HG03439 (cell line): Measurements from ENCODE around the gene FFAR1.

Experiments
- ATAC-seq: cut with Tn5 transposase; IDR thresholded peaks from one replicate; pipeline ENCODE4 v1.9.1; 2021; ENCODE audit warnings: mild to moderate bottlenecking, moderate library complexity; ENCODE audit not compliant: unreplicated experiment

Gene FFAR1

DNA sequence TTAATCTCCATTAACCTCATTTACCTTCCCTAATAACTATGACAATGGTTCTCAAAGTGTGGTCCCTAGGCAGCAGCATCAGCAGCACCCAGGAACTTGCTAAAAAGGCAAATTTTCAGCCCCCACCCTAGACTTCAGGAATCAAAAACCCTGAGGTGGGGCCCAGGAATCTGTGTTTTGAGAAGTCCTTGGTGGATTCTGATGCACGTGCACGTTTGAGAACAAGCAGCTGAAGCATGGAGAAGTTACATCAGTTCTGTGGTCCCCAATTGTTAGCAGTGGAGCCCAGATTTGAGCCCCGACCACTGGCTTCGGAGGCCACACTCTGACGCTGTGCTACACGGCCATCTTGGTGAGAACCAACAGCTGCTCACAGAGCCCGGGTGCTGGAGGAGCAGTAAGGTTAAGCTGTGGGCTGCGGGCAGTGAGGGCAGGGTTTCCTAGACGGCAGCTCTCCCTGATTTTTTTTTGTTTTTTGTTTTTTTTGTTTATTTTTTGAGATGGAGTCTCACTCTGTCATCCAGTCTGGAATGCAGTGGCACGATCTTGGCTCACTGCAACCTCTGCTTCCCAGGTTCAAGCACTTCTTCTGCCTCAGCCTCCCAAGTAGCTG lies 32.7 kb upstream of the FFAR1 start:
- ATAC-seq, result no peak

GRCh38 chr19:35315883-35316282 lies 31.8 kb upstream of the FFAR1 start:
- ATAC-seq, result no peak

- ATAC-seq, result no peak
These were observed 31.1 kb upstream of the FFAR1 start for GRCh38 chr19:35316560-35316959.

DNA sequence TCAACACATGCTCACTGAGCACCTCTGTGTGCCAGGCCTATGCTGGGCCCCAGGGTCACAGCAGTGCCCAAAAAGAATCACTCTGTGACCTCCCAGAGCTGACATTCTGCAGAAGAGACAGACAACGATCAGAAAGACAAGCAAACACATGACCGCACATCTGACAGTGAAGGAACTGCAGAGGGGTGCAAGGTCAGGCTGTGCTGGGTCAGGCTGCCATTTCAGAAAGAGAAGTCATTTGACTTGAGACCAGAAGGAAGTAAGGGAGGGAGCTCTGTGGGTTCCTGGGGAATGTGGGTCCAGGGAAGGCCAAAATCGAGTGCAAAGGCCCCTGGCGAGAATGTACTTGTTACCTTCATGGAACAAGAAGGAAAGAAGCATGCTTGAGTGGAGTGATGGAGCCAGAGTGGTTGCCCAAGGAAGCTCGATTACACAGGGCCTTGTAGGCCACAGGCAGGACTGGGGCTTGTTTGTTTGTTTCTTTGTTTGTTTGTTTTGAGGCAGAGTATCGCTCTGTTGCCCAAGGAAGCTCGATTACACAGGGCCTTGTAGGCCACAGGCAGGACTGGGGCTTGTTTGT lies 30.1 kb upstream of the FFAR1 start:
- no peak for ATAC-seq

GRCh38 chr19:35318679-35319448 lies 28.8 kb upstream of the FFAR1 start:
- no peak for ATAC-seq

DNA sequence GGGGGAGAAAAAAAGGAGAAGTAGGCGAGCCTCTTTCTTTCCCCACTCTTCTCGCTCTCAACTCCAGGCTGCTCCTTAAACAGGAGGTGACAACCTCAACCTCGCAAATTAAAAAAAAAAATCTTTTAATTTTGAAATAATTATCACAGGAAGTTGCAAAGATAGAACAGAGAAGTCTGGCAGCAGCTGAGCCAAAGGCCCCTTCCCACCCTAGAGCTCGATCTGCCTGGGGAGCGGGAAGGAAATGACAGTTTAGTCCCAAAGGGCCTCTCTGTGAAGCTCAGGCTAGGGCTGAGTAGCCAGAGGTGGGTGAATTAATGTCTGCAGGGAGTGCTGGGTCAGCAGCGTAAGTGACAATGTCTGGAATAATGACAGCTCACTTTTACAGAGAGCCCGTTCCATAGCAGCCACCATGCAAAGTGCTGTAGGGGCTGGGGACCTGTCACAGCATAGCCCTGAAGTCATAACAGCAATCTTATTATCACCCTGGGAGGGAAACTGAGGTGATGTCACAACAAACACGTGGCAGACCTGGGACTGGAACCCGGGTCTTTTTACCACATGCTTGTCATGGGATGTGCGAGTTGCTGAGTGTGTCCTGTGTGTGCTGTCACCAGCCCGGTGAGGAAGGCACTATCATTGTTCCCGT lies 27.5 kb upstream of the FFAR1 start:
- no peak for ATAC-seq

- ATAC-seq, result no peak
These were observed 26.4 kb upstream of the FFAR1 start for GRCh38 chr19:35321291-35321690.

DNA sequence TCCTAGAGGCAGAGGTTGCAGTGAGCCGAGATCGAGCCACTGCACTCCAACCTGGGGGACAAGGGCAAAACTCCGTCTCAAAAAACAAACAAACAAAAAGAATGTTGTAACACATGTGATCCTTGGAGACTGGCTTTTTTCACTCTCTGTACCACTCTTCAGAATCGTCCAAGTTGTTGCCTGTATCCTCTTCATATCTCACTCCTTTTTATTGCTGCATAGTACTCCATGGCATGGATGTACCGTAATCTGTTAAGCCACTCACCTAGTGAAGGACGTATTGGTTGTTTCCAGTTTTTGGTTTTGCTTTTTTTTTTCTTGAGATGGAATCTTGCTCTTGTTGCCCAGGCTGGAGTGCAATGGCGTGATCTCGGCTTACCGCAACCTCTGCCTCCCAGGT lies 25.7 kb upstream of the FFAR1 start:
- no peak for ATAC-seq

- ATAC-seq, result no peak
These were observed 20.1 kb upstream of the FFAR1 start for GRCh38 chr19:35327642-35328041.

GRCh38 chr19:35328851-35329285 lies 18.8 kb upstream of the FFAR1 start, which contains the start of gene CD22:
Gene CD22 (plus strand): TSS chr19:35329187. CDS start chr19:35332041, 2,854 bp downstream.
- no peak for ATAC-seq

GRCh38 chr19:35329323-35329722 lies 18.4 kb upstream of the FFAR1 start:
- no peak for ATAC-seq

DNA sequence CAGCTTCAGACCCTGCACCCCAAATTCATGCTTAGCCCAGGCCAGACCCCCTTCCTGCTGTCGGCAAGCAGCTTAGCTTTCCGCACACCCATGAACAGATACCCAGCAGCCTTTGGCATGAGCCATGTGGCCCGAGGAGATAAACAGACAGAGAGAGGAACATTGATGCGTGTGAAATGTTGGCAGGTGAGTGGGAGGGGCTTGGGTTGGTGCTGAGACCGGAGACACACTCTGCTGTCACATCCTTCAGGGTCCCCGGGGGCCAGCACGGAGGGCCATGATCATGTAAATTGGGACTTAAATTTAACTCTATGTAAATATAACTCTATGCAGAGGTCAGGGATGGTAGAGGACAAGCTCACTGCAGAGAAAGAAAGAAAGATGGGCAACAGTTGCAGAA lies 17.2 kb upstream of the FFAR1 start:
- ATAC-seq, result peak; percentile 51

- no peak for ATAC-seq
These were observed 16.0 kb upstream of the FFAR1 start for GRCh38 chr19:35331551-35332214.

GRCh38 chr19:35332817-35333216 lies 14.9 kb upstream of the FFAR1 start:
- no peak for ATAC-seq

GRCh38 chr19:35334144-35334753 lies 13.5 kb upstream of the FFAR1 start:
- ATAC-seq, result no peak

- no peak for ATAC-seq
These were observed 11.3 kb upstream of the FFAR1 start for GRCh38 chr19:35336166-35336955.

GRCh38 chr19:35337097-35337983 lies 10.4 kb upstream of the FFAR1 start:
- ATAC-seq, result no peak

GRCh38 chr19:35337984-35338296 lies 9.8 kb upstream of the FFAR1 start:
- no peak for ATAC-seq

DNA sequence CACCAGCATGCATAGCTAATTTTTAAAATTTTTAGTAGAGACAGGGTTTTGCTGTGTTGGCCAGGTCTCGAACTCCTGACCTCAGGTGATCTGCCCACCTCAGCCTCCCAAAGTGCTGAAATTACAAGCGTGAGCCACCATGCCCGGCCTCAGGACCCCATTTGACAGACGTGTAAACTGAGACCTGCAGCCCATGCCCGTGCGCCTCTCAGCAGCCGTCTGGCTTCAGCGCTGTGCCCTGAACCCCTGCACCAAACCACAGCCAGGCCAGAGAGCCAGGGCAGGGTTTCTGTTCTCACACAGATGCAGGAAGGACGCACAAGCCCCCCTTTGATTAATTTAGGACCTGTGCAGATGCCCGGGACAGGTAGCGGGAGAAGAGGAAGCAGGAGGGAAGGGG lies 7.3 kb upstream of the FFAR1 start:
- ATAC-seq, result no peak
